ENCODE data around the gene NKAPL.

DNA sequence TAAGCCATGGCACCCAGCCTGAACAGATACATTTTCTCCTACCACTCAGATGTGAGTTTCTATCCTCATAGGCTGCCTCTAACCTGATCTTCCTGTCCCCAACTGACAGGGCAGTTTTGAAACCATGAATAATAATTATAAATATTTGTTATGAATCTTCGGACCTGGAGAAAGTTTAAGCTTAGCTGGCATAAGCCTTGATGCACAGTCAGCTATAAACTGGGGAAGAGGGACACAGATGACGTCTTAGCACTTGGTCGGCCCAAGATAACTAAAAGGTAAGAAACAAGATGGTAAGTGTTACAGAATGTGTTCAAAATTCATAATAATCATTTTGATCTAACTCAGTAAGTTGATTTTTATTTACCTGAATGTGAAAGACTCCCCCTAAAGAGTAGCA is 15.2 kb upstream of the NKAPL start:
- TF ChIP-seq EZH2 (IDR thresholded peaks at IDR 0.05; ENCODE audit: low read length, unreplicated experiment) (no peak), CTCF (conservative IDR thresholded peaks at IDR 0.05; ENCODE audit: low read depth, low read length) (no peak)

Measured in PC-3 (cell line).